Tongue (tissue), 2 donors: ENCODE data around the gene RXFP1. TPM values are rescaled to one million over a fixed set of nuclear protein-coding genes. Genes with fewer than 3 reads are reported as not detected.

ENCODE experiments used
- DNase-seq: peaks from one replicate; pipeline ENCODE4 v3.0.0-alpha.2; 2015
- total RNA-seq: library from RNA; depleted of rRNA; stranded (reverse); fragments of >200 nt; gene quantifications from one replicate; pipeline ENCODE4 v1.2.3, GENCODE V29; 2014

Gene RXFP1
- total RNA-seq, 1 donor from 2014 or later: 0.21 TPM

GRCh38 chr4:158543191-158543590 lies 21.5 kb downstream of the RXFP1 start:
- DNase-seq: no peak

- DNase-seq: no peak
These were observed 22.5 kb downstream of the RXFP1 start for GRCh38 chr4:158544141-158544540.

GRCh38 chr4:158553364-158553763 lies 31.7 kb downstream of the RXFP1 start:
- DNase-seq: no peak

- DNase-seq: no peak
These were observed 38.6 kb downstream of the RXFP1 start for GRCh38 chr4:158560284-158560683.

GRCh38 chr4:158566860-158567259 lies 45.2 kb downstream of the RXFP1 start:
- no peak for DNase-seq

GRCh38 chr4:158571736-158572135 lies 50.1 kb downstream of the RXFP1 start:
- DNase-seq: no peak

GRCh38 chr4:158572608-158573007 lies 50.9 kb downstream of the RXFP1 start:
- no peak for DNase-seq

DNA sequence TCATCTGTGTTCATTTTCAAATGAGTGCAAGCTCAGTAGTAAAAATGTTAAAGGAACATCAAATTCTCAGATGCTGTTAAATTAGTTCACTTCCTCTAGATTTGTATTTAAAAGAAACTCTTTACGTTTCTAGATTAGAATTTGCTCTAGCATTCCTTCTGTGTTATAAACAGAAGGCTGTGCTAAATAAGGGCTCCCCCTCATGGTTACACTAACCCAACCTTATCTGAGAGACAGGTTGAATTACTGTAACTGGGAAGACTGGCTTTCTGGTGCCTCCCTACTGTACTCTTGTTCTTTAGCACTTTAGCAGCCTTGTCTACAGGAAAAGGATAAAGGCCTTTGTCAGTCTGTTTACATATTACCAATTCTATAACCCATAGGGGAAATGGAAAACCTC lies 56.8 kb downstream of the RXFP1 start:
- no peak for DNase-seq

- no peak for DNase-seq
These were observed 58.4 kb downstream of the RXFP1 start for GRCh38 chr4:158580064-158580463.

- DNase-seq: no peak
These were observed 59.5 kb downstream of the RXFP1 start for GRCh38 chr4:158581161-158581560.

- no peak for DNase-seq
These were observed 65.2 kb downstream of the RXFP1 start for GRCh38 chr4:158586881-158587280.

DNA sequence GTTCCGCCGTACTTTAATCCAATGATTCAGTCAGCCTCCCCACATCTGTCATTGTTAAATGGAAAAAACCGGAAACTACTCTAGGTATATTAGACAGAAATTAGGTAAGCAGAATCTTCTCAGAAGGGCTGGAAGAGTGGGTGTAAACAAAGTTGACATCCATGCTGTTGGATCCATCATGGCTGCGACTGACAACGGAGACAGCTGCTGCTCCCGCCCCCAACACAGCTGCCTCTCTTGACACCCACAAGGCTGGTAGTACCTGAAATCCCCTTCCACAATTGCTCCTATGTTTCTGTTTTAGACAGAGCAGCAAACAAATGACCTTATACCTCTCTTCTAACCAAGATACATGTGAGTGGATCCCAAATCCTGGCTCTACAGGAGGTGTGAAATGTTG lies 66.6 kb downstream of the RXFP1 start:
- DNase-seq: no peak

DNA sequence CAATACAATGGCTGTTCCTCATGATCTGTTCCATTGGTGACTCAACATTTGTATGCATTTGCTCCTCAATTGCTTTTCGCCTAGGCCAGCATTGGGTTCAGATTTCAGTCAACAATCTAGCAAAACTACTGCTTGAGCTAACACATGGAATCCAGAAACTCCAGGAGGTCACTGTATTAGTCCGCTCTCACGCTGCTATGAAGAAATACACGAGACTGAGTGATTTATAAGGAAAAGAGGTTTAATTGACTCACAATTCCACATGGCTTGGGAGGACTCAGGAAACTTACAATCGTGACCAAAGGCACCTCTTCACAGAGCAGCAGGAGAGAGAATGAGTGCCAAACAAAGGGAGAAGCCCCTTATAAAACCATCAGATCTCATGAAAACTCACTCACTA lies 67.1 kb downstream of the RXFP1 start:
- no peak for DNase-seq

DNA sequence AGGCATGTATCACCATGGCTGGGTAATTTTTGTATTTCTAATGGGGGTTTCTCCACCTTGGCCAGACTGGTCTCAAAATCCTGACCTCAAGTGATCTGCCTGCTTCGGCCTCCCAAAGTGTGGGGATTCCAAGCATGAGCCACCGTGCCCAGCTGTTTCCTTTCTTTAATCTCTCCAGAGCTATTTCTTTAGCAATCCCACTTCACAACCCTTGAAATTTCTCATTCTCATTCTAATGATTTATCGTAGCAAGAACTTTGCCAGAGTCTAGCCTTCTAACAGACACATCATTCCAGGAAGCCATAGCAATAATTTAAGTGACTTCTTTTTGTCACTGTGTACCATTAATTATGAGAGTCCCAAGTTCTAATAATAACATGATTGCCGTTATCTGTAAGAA lies 68.6 kb downstream of the RXFP1 start:
- no peak for DNase-seq

- DNase-seq: no peak
These were observed 69.1 kb downstream of the RXFP1 start for GRCh38 chr4:158590824-158591223.

DNA sequence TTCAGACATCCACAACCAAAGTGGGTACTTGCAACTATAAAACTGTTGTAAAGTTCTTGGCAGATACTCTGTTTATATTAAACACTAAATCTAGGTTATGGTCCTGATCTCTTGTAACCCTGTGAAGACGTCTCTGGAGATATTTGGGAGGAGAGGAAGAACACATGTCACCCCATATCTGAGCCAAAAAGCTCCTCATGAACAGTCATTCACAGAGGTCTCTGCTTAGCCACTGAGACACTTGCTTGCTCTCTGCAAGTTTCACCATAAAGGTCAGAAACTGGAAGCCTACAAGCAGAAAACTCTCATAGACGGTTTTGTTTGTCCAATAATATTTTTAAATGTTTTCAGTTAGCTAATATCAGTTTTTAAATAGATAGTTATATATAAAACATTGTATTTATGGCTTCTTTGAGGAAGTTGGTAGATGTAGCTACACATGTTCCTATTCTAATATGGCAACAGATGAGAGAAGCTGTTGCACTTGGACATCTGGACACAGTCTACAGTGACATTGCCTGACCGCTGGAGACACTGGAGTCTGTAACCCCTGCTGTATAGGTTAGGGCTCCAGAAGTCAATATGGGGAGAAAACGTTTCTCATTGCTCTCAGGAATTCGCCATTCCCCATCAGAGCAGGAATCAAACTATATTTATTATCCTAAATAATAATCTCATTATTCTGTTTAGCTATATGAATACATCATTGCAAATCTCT lies 76.4 kb downstream of the RXFP1 start:
- DNase-seq: no peak

DNA sequence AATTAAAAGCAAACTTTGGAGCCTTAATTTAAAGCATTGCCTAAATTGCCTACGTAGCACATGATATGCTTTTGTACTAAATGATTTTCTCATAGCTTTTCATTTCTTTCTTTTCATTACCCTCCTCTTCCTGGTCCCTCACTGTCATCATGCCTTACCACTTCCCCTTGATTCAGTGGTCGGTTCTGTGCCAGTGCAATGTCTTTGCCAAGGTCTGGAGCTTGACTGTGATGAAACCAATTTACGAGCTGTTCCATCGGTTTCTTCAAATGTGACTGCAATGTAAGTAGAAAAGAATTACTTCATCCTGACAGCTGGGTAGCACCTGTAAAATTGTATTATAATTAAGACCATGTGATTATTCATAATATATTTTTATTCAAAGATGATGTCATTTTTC lies 77.5 kb downstream of the RXFP1 start:
- peak; percentile 14 for DNase-seq

DNA sequence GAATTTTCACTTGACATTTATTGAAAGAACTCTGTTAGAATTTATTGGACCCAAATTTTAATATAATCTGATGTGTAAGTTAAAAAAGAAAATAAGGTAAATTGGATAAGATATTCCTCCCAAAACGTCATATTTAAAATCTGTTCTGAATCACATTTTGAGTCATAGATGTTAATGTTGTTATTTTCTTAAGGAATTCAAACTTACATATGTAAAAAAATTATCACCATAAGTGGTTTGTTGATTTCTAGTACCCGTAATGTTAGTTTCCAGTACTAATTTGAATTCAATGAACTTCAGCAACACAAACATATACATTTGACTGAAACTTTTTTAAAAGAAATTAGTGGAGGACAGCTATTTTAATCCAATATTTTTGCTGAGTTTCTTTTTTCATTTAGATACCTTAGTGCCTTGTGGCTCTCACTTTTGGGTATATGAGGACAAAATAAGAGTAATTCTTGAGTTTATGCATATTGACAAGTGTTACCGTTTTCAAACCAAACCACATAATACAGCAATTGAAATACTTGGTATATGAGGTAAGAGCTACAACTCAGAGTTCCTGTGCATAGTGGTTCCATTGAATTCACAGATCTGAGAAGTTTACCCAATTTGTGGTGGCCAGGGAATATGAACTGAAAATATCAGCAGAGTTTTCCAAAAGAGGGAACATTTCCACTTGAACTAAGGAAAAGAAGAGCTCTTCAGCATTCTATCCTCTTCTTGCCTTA lies 78.2 kb downstream of the RXFP1 start:
- DNase-seq: no peak

DNA sequence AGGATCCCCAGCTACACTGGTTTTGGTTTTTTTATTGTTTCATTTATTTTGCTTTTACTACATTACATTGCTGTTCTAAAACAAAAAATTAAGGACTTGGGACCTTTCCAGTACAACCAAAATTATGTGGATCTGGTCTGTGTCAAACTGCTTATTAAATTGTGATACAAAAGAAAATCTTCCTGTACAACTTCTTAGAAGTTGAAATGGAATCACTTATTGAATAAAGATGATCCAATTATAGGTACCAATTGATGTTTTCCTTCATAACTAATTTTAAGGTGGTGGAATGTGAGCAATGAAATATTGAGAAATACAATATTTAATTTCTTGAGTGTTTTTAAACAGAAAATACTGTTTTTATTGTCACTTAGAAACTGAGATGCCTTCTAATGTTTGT lies 82.7 kb downstream of the RXFP1 start:
- no peak for DNase-seq

DNA sequence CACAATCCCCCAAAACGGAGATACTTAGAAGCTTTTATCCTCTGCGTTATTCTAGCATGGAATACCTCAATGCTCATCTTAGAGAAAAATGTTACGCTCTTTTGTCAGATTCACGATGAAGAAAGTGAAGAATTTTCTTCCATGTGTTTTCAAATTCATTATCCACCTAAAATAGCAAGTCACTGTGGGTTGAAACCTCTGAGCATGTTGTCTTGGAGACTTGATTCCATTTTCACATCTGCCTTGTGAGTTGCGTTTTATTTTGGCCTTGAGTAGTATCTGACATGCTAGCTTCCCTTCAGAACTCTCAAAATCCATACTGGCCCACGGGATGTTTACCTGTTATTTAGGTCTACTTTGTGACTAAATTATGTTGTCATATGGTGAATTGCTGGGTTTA lies 83.7 kb downstream of the RXFP1 start:
- no peak for DNase-seq

GRCh38 chr4:158606969-158607368 lies 85.3 kb downstream of the RXFP1 start:
- no peak for DNase-seq

DNA sequence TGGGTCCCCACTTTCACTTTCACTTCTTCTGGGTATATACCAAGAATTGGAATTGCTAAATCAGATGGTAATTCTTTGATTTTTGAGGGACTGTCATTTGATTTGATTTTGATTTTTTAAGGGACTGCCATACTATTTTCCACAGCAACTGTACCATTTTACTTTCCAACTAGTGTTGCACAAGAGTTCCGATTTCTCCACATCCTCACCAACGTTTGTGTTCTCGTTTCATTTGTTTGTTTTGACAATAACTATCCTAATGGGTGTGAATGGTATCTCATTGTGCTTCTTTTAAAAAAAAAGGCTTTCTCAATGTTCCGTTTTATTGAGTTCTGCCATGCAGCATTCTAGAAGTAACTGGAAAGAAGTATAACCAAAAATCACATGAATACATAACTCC lies 87.4 kb downstream of the RXFP1 start:
- DNase-seq: no peak

DNA sequence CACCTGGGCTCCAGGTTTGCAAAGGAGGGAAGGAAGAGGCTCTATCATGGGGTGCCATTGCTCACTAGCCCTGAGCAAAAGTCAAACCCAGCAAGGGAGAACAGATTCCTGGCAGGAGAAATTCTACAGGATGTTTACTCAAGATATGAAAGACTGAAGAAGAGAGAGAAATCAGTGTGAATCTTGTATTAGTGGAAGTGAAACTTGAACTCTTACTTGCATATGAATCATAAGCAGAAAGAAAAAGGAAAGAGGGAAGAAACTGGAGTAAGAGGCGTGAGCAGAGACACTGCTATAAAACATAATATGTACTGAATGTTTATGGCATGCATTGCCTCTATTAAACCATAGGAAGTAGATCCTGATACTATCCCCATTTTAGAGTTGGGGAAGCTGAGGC lies 89.1 kb downstream of the RXFP1 start:
- DNase-seq: no peak

- no peak for DNase-seq
These were observed 91.4 kb downstream of the RXFP1 start for GRCh38 chr4:158613046-158613445.
